HFF-Myc (cell line): ENCODE data around the gene FSCB.

ENCODE experiments used
- DNase-seq: peaks from one replicate; pipeline ENCODE4 v3.0.0-alpha.2; 2011; ENCODE audit warnings: low read depth; ENCODE audit errors: extremely low read depth
- H3K4me3 ChIP-seq: replicated peaks from 2 replicates; pipeline ENCODE4 v1.5.1; 2011; ENCODE audit warnings: low read depth, mild to moderate bottlenecking, control low read depth, low read length
- CTCF ChIP-seq: IDR thresholded peaks from 2 replicates; pipeline ENCODE4 v1.5.1; 2012; ENCODE audit warnings: mild to moderate bottlenecking, low read depth, low read length, control low read depth; ENCODE audit errors: missing control alignments

FSCB gene

GRCh38 chr14:44508834-44509233 lies 1.8 kb upstream of the FSCB start:
- DNase-seq = no peak
- no peak overlapping the region for H3K4me3 ChIP-seq
- no peak for TF ChIP-seq CTCF

DNA sequence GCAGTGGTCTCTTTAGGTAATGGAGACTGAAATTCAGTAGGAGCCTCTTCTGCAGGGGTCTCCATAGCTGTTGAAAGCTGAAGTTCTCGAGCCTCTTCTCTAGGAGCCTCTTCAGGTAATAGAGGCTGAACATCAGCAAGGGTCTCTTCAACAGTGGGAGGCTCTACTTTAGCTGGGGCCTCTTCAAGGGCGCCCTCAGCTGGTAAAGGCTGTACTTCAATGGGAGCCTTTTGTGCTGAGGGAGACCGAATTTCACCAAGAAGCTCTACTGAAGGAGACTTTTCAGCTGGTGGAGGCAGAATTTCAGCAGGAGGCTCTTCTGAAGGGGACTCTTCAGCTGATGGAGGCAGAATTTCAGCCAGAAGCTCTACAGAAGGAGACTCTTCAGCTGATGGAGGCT lies 1.5 kb downstream of the FSCB start:
- no peak overlapping the region for H3K4me3 ChIP-seq
- TF ChIP-seq CTCF = no peak
- DNase-seq = no peak

GRCh38 chr14:44497148-44497547 lies 9.9 kb downstream of the FSCB start:
- no peak overlapping the region for H3K4me3 ChIP-seq
- no peak for DNase-seq
- no peak for TF ChIP-seq CTCF

GRCh38 chr14:44494137-44494536 lies 12.9 kb downstream of the FSCB start:
- H3K4me3 ChIP-seq = no peak overlapping the region
- DNase-seq = no peak
- TF ChIP-seq CTCF = no peak

- no peak for TF ChIP-seq CTCF
- DNase-seq = no peak
- H3K4me3 ChIP-seq = no peak overlapping the region
Measured at GRCh38 chr14:44490966-44491365, 16.1 kb downstream of the FSCB start.

GRCh38 chr14:44477953-44478352 lies 29.1 kb downstream of the FSCB start:
- TF ChIP-seq CTCF = no peak
- no peak for DNase-seq
- H3K4me3 ChIP-seq = no peak overlapping the region

DNA sequence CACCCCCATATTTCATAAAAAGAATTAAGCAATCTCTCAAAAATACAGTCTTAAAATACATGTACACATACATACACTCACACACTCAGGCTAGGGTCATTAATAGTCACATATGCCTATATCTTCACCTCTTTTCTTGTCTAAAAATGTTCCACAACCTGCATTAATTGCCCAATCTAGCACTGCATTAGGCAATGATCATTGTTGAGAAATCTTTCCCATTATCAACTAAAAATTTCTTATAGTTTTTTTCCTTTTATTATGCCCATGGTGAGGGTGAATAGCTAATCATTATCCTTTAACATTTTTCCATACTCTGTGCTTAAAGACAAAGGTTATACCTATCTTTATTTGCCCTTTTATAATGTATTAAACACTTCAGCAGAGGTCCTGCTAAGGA lies 38.3 kb downstream of the FSCB start:
- no peak overlapping the region for H3K4me3 ChIP-seq
- no peak for DNase-seq
- TF ChIP-seq CTCF = no peak
